Bone marrow (tissue), 2 donors: ENCODE data around the gene ADAMTS17.

Experiments used
- DNase-seq, 2 donors: peaks; one replicate each; lab custom pipeline; 2025; lab: John Stamatoyannopoulos, UW

The ADAMTS17 gene

GRCh38 chr15:100249096-100249815, 92.5 kb downstream of the ADAMTS17 start:
- DNase-seq: no peak

GRCh38 chr15:100248236-100248635, 93.5 kb downstream of the ADAMTS17 start:
- no peak for DNase-seq

DNA sequence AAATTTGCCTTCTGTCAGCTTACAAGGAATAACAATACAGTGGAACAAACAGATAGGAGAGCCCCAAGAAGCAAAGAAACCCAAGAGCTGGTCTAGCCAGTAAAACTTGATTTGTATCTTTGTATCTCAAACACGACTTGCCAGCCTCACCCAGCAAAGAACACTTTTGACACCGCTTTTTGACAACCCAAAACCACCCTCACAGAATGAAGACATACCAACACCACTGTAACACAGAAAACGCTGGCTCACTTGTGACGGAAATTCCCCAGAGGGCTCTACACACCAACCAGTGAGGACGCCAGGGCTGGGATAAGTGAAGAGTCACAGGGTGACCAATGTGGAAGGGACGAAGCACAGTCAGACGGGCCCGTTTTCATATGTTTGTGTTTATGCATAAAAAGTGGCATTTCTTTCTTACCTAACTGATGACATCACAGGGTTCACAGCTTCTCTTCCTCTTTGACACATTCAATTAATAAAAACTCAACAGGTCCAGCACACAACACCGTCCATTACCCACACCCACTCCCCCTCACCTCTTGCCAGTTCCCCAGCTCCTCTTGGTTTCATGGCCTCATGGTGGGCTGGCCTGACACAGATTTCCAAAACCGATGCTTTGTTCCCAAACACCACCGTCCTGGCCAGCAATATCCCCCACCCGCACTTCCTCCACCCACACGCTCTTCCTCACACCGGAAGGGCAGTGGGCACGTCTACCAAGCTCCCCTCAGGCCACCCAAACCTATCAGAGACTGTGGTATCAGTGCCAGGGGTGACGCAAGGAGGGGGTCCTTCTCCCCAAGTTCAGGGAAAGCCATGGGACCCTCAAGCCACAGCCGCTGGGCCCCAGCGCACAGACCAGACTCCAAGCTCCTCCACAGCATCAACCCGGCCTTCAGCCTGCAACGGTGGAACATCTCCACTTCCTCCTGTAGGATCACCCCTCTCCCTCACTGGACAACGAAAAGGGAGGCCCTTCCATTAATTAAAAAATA, 94.2 kb downstream of the ADAMTS17 start:
- DNase-seq: no peak

GRCh38 chr15:100245855-100246254, 95.9 kb downstream of the ADAMTS17 start:
- DNase-seq: no peak

GRCh38 chr15:100245487-100245820, 96.3 kb downstream of the ADAMTS17 start:
- DNase-seq: no peak

DNA sequence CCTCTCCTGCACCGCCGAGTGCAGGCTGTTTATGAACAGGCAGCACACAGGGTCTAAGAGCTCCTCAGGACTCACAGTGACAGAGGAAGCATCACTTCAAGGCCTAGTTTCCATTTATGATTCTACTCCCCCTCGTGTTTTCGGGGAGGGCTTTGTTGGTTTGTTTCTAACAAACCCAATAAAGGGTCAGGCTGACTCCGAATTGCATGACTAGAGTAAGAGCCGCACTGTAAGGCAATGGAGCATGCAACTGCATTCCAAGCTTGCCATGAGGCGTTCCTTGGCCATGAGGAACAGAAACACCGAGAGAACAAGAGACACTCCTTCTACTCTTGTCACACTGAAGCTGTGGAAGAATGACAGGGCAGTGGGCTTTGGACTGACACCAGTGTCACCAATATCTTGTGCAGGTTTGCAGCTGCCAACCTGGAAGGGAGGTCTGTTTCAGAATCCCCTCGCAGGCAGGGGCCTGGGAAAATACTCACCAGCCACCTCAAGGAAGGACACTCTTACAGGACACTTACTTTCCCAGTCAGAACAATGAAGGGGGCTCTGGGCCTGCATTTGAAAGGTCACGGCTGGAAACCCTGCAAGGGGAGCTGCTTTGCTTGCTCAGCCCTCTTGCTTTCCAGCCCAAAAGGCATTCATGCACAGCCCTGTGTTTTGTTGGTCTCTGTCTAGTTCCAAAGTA, 96.8 kb downstream of the ADAMTS17 start:
- DNase-seq: no peak

GRCh38 chr15:100242989-100243388, 98.8 kb downstream of the ADAMTS17 start:
- DNase-seq: no peak

DNA sequence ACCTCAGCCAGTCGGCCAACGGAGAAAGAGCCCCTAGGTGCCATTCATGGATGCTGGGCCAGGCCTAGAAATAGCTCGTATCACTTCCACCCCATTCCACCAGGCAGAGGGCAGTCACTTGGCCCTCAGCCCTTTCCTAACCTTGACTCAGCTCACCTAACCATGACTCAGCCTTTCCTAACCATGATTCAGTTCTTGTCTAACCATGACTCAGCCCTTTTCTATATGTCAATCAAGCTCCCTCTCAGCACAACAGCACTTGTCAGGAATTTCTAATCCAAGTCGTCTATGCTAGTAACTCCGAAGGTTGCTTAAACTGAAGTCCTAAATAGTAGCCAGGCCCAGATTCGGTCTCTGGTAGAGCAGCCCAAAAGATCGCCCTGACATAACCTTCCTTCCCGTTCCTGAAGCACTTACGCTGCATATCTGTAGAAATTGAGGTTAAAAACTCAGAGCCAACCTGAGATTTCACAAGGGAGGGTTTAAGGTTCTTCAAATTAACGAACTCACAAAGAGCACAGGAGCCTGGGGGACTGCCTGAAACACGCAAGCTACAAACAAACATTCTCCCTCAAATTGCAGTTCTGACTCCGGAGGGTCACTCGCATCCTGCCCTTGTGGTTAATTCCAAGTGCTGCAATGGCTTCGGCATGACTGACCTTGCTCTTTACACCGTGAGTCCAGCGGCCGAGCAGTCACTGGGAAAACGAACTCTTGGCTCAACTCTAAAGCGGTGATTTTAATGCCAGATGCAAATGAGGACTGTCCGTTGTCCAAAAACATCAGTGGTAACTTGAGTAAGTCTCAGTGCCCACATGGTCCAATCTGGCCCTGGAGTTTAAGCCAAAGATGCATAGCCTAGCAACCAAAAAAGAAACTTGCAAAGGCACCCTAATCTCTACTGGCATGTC, 99.9 kb downstream of the ADAMTS17 start:
- no peak for DNase-seq

DNA sequence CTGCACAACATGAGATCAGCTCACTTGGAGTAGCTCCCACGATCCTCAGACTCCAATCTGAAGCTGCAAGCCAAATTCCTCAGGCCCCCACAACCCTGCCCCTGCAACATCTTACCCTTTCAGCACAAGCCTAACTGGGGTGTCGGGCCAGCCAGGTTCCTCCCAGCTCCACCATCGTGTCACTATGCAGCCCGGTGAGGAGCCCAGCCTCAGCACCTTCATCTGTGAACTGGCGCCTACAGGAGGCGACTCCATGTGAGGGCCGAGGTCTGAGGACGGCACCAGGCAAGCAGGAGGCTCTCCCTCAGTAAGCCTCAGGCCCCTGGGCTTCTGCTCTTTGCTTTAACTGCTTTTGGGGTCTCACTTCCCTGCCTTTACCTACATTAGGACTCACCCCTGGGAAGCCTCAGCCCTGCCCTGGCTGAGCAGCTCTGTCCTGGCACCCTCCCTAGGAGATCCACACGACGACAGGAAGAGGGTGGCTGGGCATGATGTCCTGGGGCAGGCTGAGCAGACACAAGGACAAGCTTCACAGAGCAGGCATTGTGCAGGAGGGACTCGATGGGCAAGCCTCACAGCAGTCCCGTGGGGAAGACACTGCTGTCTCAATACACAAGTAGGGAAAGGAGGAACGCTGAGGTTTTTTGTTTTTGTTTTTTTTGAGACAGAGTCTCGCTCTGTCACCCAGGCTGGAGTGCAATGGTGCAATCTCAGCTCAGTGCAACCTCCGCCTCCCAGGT, 104.6 kb downstream of the ADAMTS17 start:
- no peak for DNase-seq

DNA sequence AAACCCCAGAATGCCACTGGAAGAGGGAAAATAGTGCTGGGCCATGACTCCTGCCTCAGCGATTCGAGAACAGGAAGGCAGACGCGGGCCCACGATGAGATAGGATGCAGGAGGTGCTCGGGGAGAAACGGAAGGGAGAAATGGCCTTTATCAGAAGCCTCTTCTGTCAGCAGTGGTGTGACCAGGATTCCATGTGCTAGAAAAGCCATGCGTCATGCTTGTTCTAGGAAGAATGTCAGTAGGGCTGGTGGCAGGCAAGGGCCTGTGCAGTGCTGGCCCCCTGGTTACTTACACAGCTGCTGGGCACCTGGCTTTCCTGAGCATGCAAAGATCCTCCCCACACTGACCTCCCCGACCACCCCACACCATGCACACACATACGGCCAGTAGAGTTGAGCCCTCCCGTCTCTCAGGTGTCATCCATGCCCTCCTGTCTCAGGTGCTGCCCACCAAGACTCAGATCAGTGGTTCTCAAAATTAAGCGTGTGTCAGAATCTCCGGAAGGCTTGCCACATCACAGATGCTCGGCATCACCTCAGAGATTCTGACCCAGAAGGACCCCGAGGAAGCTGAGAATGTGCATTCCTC, 106.7 kb downstream of the ADAMTS17 start:
- no peak for DNase-seq

GRCh38 chr15:100234158-100235029, 107.4 kb downstream of the ADAMTS17 start:
- no peak for DNase-seq

DNA sequence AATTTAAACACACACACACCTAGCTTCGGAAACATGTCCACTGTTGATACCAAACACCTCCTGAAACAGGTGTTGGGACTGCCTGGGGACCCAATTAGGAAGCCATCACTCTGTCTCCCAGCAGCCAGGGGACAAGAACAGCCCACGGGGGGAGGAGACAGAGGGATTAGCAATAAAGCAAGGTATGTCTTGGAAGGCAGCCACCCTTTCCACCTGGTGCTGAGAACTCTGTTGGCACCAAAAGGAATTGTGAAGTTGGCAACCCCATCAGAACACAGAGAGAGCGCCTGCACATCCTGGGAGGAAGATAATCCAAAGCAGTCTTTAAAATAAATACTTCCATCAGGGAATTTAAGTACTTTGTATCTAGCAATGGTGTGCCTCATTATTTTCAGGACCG, 111.0 kb downstream of the ADAMTS17 start:
- DNase-seq: no peak

GRCh38 chr15:100229181-100230163, 112.3 kb downstream of the ADAMTS17 start:
- no peak for DNase-seq

DNA sequence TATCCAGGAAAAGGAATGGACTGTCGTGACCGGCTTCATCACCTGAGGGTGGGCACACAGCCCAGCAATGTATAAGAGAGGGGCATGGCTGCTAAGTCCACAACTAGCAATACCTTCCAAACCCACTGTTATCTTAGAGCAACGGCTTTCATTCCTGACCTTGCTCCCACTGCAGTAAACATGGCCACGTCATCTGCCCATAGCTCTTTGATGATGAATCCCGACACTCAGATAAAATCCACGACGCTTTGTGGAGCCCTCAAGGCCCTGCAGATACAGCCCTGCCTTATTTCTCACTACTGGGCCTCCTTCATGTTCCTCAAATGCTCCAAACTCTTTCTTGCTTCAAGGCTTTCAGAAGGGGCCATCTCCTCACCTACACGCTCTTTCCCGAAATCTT, 114.0 kb downstream of the ADAMTS17 start:
- no peak for DNase-seq

GRCh38 chr15:100226107-100226506, 115.7 kb downstream of the ADAMTS17 start:
- no peak for DNase-seq

DNA sequence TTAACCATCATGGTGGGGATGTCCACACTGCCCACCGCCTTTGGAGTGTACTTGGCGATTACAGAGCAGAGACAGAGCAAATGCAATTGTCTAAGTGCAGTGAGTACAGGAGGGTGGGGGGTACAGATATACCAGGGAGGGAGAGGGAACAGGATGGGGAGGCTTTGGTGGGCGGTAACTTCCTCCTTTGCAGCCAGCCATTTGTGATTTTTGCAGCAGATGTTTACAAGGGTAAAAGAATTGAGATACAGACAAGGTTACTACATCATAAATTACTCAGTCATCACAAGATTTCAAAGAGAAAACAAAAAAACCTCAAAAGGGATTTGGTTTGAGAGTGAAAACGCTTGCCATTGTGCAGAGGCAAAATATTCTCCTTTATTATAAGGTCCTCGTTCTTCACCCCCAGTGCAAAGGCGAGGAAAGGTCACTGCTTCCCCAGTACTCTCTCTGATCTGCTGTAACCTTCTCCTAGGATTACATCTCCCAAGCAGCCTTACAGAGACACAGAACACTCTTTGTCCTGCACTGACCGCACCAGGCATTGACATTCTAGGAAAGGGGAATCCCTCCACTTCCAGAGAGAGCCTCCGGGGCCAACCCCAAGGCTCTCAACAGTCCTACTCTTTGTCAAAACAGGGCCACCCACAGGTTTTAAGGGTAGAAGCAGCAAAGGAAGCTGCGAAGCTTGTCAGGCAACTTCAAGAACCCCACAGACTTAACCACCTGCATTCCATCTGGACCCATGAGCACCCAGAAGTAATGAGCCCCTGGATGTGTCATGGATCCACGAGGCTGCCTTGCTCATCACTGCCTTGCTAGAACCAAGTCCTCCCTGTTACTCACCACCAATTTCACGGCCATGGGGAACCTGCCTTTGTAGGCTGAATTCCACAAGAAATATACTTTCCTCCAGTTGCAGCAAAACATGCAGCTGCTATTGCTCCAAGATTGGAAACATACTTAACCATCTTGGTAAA, 117.3 kb downstream of the ADAMTS17 start:
- no peak for DNase-seq

- no peak for DNase-seq
These were observed 119.4 kb downstream of the ADAMTS17 start for GRCh38 chr15:100222349-100222715.
